HepG2 (cell line): ENCODE measurements around the gene RAD21L1. TPM values are rescaled to one million over a fixed set of nuclear protein-coding genes. Genes with fewer than 3 reads are reported as not detected.

Experiments
- ATAC-seq: fragments of 200-7000 bp; cut with Tn5 transposase; 3 replicates; pipeline ENCODE4 v1.9.1; 2020; ENCODE audit warnings: mild to moderate bottlenecking, moderate library complexity
- BruUV-seq: library from RNA; stranded (reverse); fragments of 400-500 nt; replicated peaks from 2 replicates; lab custom pipeline; 2021; lab: Mats Ljungman, UMichigan
- CTCF ChIA-PET: fragments of 300-600 bp; formaldehyde crosslinking; extraction: SDS; loops from one replicate; lab custom pipeline; 2021; ENCODE audit warnings: low total read pairs, inconsistent platforms, low intra/inter-chr PET ratio; lab: Yijun Ruan, JAX
- POLR2A ChIA-PET: fragments of 350-600 bp; sonication (Branson Sonifier 250); formaldehyde crosslinking; loops from one replicate; lab custom pipeline; 2020; ENCODE audit warnings: antibody characterized with exemption, inconsistent platforms; lab: Yijun Ruan, JAX
- DNase-seq: peaks from one replicate; pipeline ENCODE4 v3.0.0-alpha.2; 2015; ENCODE audit warnings: low spot score
- FAIRE-seq: peaks from 3 replicates; lab custom pipeline; 2011; peaks lifted over from hg19 to GRCh38; lab: Jason Lieb, UNC
- H2AFZ ChIP-seq: one replicate; pipeline ENCODE4 v1.6.1; 2011; ENCODE audit warnings: low read length, inconsistent platforms
- H3K27ac ChIP-seq: fragments of 300-600 bp; 3 replicates; pipeline ENCODE4 v1.8.0; 2011; ENCODE audit warnings: mixed run types, mild to moderate bottlenecking, mixed read lengths, low read length, inconsistent platforms; ENCODE audit not compliant: insufficient read depth; ENCODE audit errors: extremely low read length
- H3K27me3 ChIP-seq, 2 experiments: fragments of 200-600 bp in 1 of 2; 2 replicates in 1 of 2; 3 replicates in 1 of 2; pipeline versions ENCODE4 v1.6.0 to v1.8.0; 2011; ENCODE audit warnings: low read length in 2 of 2, mild to moderate bottlenecking in 2 of 2, moderate library complexity in 2 of 2, inconsistent platforms in 1 of 2; ENCODE audit not compliant: insufficient read depth in 2 of 2, control insufficient read depth in 1 of 2
- H3K36me3 ChIP-seq, 2 experiments: fragments of 200-600 bp in 1 of 2; replicated peaks in 1 of 2; 2 replicates in 1 of 2; 3 replicates in 1 of 2; pipeline versions ENCODE4 v1.5.1 to v1.8.0; 2011; ENCODE audit warnings: low read length in 2 of 2, inconsistent platforms in 1 of 2; ENCODE audit not compliant: insufficient read depth in 2 of 2, control insufficient read depth in 1 of 2
- H3K4me1 ChIP-seq: 2 replicates; pipeline ENCODE4 v1.5.1; 2012; ENCODE audit warnings: low read length, inconsistent platforms; ENCODE audit not compliant: insufficient read depth
- H3K4me2 ChIP-seq: 2 replicates; pipeline ENCODE4 v1.6.0; 2011; ENCODE audit warnings: low read depth, low read length, inconsistent platforms
- H3K4me3 ChIP-seq, 3 experiments: fragments of 200-600 bp in 1 of 3; sonication (generic), shearing (Covaris generic) in 1 of 3; replicated peaks in 1 of 3; 2 replicates each; pipeline ENCODE4 v1.5.1; 2011 to 2016; ENCODE audit warnings: low read length in 3 of 3, inconsistent platforms in 2 of 3, low read depth in 2 of 3, mild to moderate bottlenecking in 2 of 3, control low read depth in 1 of 3, mixed read lengths in 1 of 3; ENCODE audit not compliant: insufficient read depth in 1 of 3
- H3K79me2 ChIP-seq: one replicate; pipeline ENCODE4 v1.6.1; 2011; ENCODE audit warnings: low read length, inconsistent platforms; ENCODE audit not compliant: insufficient read depth
- H3K9ac ChIP-seq: 2 replicates; pipeline ENCODE4 v1.6.0; 2011; ENCODE audit warnings: mild to moderate bottlenecking, low read depth, low read length, inconsistent platforms; ENCODE audit not compliant: insufficient read depth
- H3K9me3 ChIP-seq: 2 replicates; pipeline ENCODE4 v1.5.1; 2012; ENCODE audit warnings: mild to moderate bottlenecking, low read length
- H4K20me1 ChIP-seq: 2 replicates; pipeline ENCODE4 v1.6.0; 2011; ENCODE audit warnings: inconsistent platforms, mild to moderate bottlenecking, low read length, moderate library complexity; ENCODE audit not compliant: insufficient read depth
- ARID3A ChIP-seq: IDR thresholded peaks from 2 replicates; pipeline ENCODE4 v1.6.1; 2012; ENCODE audit warnings: low read depth, low read length, improper control_type of control experiment
- EED ChIP-seq: sonication (generic); formaldehyde crosslinking; IDR thresholded peaks from 2 replicates; pipeline ENCODE4 v1.5.0; 2020; ENCODE audit warnings: mild to moderate bottlenecking, missing genetic modification reagents
- JARID2 ChIP-seq: sonication (generic); formaldehyde crosslinking; IDR thresholded peaks from 2 replicates; pipeline ENCODE4 v1.8.1; 2023; ENCODE audit warnings: missing genetic modification reagents, inconsistent platforms; ENCODE audit not compliant: insufficient replicate concordance
- YEATS2 ChIP-seq: sonication (generic); formaldehyde crosslinking; IDR thresholded peaks from 2 replicates; pipeline ENCODE4 v1.4.0; 2020; ENCODE audit warnings: missing genetic modification reagents, borderline replicate concordance
- ZNF652 ChIP-seq: IDR thresholded peaks from 2 replicates; pipeline ENCODE4 v1.6.1; 2016; ENCODE audit warnings: low read depth, borderline replicate concordance
- ZNF788 ChIP-seq: sonication (generic); formaldehyde crosslinking; IDR thresholded peaks from 2 replicates; pipeline ENCODE4 v1.5.0; 2020; ENCODE audit warnings: mild to moderate bottlenecking, missing genetic modification reagents, borderline replicate concordance
- WGBS: methylation state at CpG from one replicate; pipeline ENCODE4 v1.1.6; 2017; ENCODE audit warnings: low lambda C conversion rate; 5-methylcytosine and 5-hydroxymethylcytosine counted together
- in situ Hi-C: cut with HindIII; loops from 2 replicates; pipeline ENCODE4 v1.10.0; 2017; ENCODE audit warnings: low pct_unique_long_range_greater_than_20kb; ENCODE audit not compliant: extremely low pct_ligation_motif_present
- intact Hi-C: fragments of 100-400 bp; cut with micrococcal nuclease; formaldehyde crosslinking; loops from one replicate; pipeline ENCODE4 v1.10.0; 2022; ENCODE audit not compliant: unreplicated experiment
- polyA plus RNA-seq, 8 experiments: library from polyadenylated mRNA; depleted of rRNA in 3 of 8; stranded (reverse) in 7 of 8; unstranded in 1 of 8; fragments of >200 nt; fragmentation: Illumina TruSeq in 4 of 8; extraction: Trizol in 4 of 8; gene quantifications; 2 replicates each; pipeline versions ENCODE4 v1.2.1 to v1.2.3, GENCODE V29; 2011 to 2016; ENCODE audit warnings: low read depth in 4 of 8, missing spikeins in 1 of 8, mixed read lengths in 1 of 8; ENCODE audit not compliant: insufficient read depth in 1 of 8
- total RNA-seq, 5 experiments: library from RNA; depleted of rRNA; stranded (reverse); fragments of >200 nt; fragmentation: Illumina TruSeq; extraction: Trizol; gene quantifications; 2 replicates each; pipeline ENCODE4 v1.2.3, GENCODE V29; 2016; ENCODE audit warnings: low read depth in 1 of 5

Gene RAD21L1
- total and polyA plus RNA-seq, 2 of the 13 experiments (the other 11 are each of a cell fraction or from before 2014, with no cell fraction given), result not detected

DNA sequence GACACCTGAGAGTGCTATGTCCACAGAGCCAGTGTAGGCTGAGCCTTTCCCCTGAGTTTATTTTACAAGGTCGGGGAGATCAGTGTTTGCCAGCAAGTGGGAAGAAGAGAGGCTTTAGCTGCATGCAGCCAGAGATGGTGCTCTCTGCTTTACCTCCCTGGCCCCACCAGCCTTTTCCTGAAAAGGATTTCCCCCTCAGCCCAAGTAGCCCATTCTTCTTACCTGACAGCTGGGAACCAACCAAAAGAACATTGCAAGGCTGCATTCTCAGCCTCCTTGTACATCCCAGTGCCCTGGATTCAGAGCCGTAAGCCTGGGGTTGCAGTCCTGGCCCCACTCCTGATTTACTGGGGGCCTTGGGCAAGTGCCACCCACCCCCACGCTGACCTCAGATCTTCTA is 57.1 kb downstream of the RAD21L1 start:
- no peak for ATAC-seq
- CTCF ChIA-PET, result no interaction called here
- Histone ChIP-seq H3K27ac (no peak overlapping the region), H4K20me1 (no peaks in the 10 kb centered on the region), H3K27me3 (peaks cover 6 to 61% of the 10 kb centered on the region in 2 experiments; a peak in 4 of 5 replicates), H3K4me3 (no peak overlapping the region), H3K79me2 (no peaks in the 10 kb centered on the region), H3K4me2 (no peak overlapping the region), H2AFZ (no peak overlapping the region), H3K36me3 (no peaks in the 10 kb centered on the region), H3K4me1 (no peaks in the 10 kb centered on the region), H3K9ac (no peak overlapping the region), H3K9me3 (no peaks in the 10 kb centered on the region)
- DNase-seq, result no peak
- intact Hi-C loops, result no loop called here
- 31% methylated on average over 3 of the region's 3 CpGs for WGBS
- POLR2A ChIA-PET, result no interaction called here
- no peak for FAIRE-seq
- in situ Hi-C loops, result no loop called here
- no TSS peak for BruUV-seq
- TF ChIP-seq YEATS2 (CRISPR knock-in tag) (no peak), EED (CRISPR knock-in tag) (0 out of 2 replicates have a peak, but pooled peaks have one; percentile 29), ARID3A (no peak), JARID2 (CRISPR knock-in tag) (no peak), ZNF652 (no peak), ZNF788 (CRISPR knock-in tag) (no peak)
